MM.1S (cell line): ENCODE results near the gene THUMPD3.

Experiments
- CTCF ChIP-seq: fragments of 300-600 bp; sonication (generic); IDR thresholded peaks from 2 replicates; pipeline ENCODE4 v1.5.1; 2016; ENCODE audit warnings: antibody characterized with exemption, low read length, mixed read lengths
- EZH2 ChIP-seq: fragments of 300-600 bp; sonication (generic); optimal IDR thresholded peaks from 2 replicates; pipeline ENCODE3; 2017; ENCODE audit warnings: low read depth, mild to moderate bottlenecking, antibody characterized with exemption, low read length, mixed read lengths
- EZH2phosphoT487 ChIP-seq: fragments of 300-600 bp; sonication (generic); IDR thresholded peaks from 2 replicates; pipeline ENCODE4 v1.6.1; 2018; ENCODE audit warnings: antibody characterized with exemption, low read length

GRCh38 chr3:9332250-9333030 lies 30.4 kb upstream of the THUMPD3 start:
- TF ChIP-seq CTCF (no peak), EZH2 (no peak), EZH2phosphoT487 (no peak)
